T1000 (cell line): ENCODE data around the gene RASL12.
"Not testable (repeated sequence)": the region's sequence is repeated elsewhere in the genome, so short reads cannot be mapped to it uniquely, and the experiment has no call there.

Source experiments
- DNase-seq: peaks from one replicate; lab custom pipeline; 2025; ENCODE audit warnings: mixed read lengths; lab: John Stamatoyannopoulos, UW

Gene RASL12, protein sequence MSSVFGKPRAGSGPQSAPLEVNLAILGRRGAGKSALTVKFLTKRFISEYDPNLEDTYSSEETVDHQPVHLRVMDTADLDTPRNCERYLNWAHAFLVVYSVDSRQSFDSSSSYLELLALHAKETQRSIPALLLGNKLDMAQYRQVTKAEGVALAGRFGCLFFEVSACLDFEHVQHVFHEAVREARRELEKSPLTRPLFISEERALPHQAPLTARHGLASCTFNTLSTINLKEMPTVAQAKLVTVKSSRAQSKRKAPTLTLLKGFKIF

DNA sequence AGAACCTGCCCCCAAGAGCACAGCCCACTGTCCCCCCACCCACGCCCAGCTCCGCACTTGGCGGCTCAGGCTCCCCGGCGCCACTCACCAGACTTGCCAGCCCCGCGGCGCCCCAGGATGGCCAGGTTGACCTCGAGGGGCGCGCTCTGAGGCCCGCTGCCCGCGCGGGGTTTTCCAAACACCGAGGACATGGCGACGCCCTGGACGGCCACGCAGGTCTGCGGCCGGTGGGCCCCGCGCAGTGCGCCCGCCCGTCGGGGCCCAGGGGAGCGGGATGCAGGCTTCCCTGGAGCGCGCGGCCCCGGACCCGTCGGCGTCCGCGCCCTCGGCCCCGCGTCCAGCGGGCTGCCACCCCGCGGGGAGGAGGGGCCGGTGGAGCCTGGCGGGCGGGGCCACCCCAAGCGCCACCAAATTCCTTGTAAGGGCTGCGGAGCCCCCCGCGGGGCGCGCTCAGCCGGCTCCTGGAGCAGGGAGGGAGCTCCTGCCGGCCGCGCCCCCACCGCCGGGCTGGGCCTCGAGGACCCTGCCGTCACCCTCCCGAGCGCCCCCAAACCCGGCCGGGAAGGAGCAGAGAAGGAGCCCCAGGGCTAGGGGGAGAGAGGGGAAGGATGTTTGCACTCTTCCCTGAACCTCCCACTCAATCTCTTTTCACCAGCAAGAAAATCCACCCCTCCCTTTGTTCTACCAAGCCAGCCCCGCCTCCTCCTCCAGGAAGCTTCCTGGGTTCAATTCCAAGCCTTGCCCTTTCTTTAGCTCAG, at the start of gene RASL12:
Gene RASL12 (minus strand): TSS at position 347 of the 758 bp plus-strand sequence. CDS start 156 bp downstream, at position 191.
- no peak for DNase-seq

DNA sequence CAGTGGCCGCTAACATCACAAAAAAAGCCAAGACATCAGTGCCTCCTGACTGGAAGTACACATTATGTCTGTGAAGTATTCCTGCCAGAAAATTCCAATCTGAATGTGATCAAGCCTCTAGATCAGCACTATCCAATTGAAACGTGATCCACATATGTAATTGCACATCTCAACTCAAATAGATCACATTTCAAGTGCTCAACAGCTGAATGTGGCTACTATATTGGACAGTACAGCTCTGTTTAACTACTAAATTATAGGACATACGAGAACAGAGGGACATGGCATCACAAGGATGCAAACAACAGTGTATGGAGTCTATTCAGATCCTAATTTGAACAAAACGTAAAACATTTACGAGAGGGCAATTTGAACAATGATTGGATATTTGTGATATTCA, 47.8 kb upstream of the RASL12 start:
- DNase-seq = no peak

DNA sequence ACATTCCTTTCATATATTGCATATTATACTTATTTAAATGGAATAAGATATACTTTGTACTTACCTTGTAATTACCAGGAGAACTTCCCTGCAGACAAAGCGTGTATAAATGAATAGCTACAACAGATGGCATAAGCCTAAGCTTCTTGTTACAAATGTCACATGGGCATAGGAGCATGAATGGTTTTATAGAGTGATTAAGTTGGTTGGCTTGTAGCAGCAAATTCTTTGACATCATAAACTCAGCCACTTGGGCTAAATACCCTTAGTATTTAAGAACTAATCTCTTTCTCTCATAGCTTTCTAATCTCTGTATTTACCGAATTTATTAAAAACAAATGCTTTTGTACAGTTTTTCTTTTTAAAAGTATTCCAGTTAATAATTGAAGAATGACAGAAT, 47.3 kb upstream of the RASL12 start, which contains the start of gene UBAP1L:
Gene UBAP1L (minus strand): TSS at position 115 of the 400 bp plus-strand sequence. CDS start 8,985 bp downstream, outside the sequence.
- DNase-seq = no peak

DNA sequence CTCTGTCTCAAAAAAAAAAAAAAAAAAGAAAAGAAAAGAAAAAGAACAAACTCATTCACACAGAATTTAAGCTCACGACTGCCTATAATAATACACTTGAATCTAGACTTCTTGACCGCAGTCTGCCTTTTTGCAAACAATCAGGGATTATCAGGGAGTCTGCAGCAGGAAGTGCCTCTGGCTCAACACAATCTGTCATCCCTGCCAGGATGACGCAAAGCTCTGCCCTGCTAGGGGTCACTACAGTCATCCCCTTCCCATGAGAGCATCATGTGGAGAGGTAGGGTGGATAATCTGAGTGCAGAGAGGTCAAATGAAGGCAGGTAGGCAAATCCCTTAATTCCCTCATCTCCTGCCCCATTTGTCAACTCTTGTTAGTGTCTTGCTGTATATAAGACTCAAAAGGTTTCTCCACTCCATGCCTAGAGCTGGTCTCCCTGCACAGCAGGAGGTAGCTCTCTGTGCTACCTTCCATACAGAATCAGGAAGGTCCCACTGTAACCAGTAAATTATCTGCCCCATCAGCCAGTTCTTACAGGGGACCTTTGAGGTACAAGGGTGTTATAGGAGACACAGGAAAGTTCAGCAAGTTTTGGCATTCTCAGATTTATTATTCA, 43.0 kb upstream of the RASL12 start:
- DNase-seq = no peak

DNA sequence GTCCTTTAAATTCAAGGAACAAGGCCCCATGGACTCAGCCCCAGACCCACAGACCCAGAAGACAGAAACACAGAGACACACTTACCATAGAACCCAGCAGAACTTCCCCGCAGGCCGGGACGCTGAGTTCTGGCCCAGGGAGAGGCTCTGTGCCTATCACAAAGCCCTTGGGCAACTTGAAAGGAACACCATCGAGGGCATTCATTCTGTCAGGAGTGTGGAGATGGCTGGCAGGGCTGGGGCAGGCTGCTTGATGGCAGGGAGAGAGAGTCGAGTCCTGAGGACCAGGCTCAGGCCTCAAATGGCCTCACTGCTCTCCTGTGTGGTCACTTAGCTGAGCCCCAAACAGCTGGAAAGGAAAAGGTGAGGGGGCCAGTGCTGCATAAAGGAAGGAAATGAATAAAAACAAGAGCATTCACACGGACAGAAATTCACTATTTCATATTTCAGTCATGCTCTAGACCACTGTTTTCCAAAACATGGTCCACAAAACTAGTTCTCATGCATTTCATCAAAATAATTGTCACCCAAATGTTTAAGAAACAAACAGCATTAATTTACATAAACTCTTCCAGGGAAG, 38.3 kb upstream of the RASL12 start:
- DNase-seq = no peak

DNA sequence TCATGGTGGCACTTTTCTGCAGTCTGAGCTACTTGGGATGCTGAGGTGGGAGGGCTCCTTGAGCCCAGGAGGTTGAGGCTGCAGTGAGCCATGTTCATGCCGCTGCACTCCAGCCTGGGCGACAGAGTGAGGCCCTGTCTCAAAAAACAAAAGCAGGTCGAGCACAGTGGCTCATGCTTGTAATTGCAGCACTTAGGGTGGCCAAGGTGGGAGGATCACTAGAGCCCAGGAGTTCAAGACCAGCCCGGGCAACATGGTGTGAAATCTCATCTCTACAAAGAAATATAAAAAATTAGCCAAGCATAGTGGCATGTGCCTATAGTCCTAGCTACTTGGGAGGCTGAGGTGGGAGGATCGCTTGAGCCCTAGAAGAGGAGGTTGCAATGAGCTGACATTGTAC, 37.2 kb upstream of the RASL12 start:
- no peak for DNase-seq

DNA sequence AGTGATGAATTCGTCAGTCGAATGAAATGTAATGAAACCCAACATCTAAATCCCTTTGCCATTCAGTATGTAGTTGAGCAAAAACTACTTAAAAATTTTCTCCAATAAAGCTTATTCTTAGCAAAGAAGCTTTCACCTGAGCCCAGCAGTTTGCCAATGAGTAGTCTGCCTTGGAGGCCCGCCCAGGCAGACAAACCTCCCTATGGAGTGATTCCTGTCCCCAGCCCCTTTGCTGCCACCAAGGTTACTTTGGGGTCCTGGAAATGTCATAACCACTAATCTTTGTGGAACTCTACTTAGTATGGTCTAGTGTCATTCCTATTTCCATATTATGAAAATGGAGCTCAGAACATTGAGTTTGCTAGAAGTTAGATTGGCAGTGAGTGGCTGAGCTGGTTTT, 35.1 kb upstream of the RASL12 start:
- no peak for DNase-seq

DNA sequence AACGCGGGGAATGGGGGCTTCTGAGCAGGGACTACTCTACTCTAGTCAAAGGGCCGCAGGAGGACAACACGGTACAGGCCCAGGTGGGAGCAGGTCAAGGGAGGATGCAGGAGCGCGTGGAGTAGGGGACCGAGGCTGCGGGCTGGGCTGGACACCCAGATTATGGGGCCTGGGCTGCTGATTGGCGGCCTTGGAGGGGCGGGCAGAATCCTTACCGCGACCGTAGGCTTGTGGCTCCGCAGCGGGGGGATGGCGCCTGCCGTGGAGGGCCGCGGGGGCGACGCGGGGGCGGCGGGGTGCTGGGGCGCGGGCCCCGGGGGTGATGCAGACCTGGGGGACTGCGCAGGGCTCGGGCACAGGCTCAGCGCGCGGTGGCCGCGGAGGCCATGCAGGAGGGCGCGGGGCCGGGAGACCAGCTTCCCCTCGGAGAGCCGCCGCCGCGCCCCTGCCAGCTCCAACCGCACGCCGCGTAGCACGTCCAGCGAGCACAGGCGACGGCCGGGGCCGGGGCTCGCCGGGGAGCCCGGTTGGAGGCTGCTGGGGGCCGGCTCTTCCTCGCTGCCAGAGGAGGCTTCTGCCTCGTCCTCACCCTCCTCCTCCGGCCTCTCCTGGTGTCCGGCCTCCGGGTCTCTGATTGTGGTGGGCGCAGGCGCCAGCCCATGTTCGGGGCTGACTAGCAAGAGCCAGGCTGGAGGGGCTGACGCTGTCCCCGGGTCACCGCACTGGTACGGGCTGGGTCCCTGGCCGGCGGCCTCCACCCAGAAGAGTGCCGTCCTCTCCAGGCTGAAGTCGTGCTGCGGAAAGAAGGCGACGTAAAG, 34.3 kb upstream of the RASL12 start:
- DNase-seq = no peak

DNA sequence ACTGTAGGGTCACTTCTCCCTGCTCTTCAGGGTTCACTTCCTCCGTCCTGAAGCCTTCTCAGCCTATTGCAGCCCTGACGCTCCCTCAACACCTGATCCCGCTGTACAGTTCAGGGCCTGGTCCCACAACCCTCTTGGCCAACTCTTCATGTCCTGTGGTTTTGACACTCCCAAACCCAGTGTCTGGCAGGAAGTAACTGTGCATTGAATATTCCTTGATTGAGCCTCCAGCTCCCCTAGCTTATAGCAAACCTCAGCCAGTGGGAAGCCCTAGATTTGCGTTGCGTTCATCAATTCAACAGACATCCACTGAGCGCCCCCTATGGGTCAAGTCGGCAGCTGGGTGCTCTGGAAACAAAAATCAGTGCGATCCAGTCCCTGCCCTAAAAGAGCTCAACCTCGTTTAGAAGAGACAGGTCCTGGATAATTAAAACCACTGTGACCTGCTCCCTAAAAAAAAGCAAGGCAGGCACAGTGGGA, 33.7 kb upstream of the RASL12 start:
- DNase-seq = no peak

DNA sequence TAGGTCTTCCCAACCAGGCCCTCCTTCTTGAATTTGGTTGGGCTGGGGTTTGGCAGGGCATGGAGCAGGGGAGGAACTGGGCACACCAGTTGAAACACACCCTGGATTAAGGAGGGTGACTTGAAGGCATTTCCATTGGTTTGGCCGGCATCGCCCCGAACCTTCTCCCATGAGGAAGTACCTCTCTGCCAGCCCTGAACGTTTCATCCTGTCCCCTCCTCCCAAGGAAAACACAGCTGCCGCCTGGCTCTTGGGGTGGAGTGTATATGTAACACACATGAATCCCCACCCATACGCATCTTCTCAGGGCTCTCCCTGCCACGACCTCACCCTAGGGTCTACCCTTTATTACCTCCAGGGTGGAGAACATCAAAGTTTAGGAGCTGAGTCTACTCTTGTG, 32.7 kb upstream of the RASL12 start:
- DNase-seq = no peak

DNA sequence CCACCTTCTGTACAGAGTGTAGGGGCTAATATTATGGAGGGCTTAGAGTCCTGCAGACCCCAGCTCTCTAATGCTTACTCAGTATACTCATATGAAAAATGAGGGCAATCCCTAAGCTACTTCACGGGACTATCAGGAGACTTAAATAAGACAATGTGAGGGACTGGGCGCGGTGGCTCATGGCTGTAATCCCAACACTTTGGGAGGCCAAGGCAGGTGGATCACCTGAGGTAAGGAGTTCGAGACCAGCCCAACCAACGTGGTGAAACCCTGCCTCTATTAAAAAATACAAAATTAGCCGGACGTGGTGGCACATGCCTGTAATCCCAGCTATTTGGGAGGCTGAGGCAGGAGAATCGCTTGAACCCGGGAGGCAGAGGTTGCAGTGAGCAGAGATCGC, 32.0 kb upstream of the RASL12 start:
- DNase-seq = not testable (repeated sequence)

DNA sequence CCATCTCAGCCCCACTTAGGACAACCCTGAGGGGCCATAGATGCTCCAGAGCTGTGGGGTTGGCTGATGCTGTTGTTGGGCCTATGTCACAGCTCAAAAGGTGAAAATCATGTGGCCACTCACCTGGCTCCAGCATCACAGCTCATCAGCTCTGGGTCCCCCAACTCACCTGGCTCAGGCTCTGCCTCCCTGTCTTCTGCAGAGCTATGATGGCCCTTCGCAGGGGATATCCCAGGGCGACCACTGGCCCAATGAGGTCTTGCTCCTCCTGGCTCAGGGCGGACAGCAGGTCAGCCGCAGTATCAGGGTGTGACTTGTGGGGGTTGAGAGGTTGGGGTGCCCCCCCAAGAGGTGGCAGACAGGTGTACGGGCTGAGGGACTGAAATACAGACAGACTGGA, 31.5 kb upstream of the RASL12 start:
- no peak for DNase-seq

DNA sequence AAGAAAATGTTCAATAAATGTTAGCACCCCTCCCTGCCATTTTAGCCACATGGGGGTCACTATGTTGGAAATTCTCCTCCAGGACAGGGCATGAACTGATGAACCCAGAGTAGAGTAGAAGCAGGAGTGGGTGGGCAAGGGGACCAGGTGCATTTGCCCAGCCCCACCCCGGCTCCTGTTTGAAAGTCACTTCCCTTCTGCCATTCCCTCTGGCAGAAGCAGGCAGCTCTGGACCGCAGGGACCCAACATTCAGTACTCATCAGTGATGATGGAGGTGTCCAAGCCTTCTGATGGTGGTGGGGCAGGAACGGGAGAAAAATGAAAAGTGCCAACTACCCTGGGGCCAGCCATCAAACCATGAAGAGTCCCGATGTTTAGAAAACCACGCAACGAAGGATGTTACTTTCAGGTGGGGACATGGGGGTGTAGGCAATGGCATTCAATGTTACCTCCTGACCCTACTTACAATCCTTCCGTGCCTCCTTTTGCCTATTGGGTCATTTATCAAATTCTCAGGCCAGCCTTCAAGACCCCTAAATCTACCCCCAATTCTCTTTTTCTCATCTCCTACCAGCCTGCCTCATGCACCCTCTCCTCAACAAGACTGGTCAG, 30.0 kb upstream of the RASL12 start:
- DNase-seq = no peak

DNA sequence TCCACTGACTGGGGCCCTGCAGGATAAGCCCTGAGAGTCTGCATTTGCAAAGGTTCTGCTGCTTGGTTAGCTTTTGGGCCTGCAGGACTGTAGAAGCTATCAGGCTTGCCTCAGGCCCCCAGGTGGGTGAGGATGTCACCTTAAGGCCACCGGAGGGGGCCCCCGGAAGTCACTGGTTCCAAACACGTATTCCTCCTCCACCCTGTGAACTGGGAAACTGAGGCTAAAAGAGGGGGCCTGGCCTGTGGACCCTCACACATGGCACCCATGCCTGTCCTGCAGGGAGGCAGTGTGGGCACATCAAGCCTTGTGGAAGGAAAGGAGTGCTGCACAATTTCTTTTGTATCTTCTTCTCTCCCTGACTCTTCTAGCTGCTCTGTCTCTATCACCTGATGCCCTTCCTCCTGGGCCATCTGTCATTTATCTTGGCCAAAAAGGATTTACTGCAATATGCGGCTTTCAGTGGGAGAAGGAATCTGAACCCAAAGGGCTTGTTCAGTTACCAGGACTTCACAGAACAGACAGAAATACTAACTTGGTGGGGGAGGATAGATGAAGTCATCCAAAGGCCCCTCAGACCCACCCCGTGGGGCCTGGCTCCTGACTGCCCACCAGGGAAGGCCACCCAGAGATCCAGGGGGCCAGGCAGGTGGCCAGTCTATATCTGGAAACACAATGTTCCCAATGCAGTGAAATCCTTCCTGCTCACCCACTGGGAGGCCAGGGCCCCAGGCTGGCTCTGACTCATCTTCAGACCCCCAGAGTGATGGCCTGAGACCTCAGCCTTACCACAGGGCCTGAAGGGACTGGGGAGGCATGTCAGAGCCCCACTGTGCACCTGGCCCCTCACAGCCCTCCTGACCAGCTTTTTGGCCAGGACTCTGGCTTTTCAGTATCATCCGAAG, 28.9 kb upstream of the RASL12 start:
- DNase-seq = no peak

DNA sequence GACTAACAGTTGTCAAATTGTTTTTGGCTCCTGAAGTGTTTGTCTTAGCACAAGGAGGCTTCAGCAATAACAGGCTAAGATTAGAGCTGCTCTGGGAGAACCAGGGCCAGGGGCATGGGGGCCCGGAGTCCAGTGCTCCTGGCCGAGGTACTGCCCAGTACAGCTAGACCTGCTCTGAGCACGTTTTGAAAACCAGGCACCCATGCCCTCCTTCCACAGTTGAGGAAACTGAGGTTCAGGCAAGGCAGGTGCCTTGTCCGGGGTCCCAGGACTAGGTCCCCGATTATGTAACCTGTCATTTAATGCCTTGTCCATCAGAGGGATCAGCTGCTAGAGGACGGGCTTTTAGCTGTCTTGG, 27.9 kb upstream of the RASL12 start:
- DNase-seq = no peak

DNA sequence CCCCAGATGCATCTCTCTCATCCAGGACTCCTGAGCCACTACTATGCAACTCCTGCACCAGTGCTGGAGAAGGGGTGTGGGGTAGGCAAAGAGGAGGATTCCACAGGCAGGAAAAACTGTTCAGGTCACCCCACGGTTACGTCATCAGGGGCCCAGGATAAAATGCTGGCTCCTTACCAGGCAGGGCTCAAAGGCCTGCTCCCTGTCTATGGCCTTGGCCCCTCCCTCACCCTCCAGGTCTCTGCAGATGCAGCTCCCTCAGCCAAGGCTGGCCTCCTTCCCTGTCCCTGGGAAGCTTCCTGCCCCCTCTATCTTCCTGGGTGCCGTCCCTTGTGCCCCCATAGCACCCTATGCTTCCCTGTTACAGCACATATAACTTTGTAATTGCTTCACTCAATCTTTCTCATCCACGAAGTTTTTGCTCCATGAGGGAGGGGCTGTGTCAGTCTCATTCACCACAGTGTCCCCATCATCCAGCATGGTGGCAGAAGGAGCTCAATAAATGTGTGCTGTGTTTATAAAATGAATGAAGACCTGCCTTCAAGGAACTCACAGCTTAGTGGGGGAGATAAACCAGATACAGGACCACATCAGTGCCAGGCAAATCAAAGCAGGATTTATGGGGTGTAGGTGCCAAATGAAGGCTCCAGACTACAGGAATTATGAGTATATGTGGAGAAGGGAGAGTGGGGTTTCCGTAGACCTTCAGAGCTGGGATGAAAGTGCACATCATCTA, 27.4 kb upstream of the RASL12 start:
- DNase-seq = no peak

DNA sequence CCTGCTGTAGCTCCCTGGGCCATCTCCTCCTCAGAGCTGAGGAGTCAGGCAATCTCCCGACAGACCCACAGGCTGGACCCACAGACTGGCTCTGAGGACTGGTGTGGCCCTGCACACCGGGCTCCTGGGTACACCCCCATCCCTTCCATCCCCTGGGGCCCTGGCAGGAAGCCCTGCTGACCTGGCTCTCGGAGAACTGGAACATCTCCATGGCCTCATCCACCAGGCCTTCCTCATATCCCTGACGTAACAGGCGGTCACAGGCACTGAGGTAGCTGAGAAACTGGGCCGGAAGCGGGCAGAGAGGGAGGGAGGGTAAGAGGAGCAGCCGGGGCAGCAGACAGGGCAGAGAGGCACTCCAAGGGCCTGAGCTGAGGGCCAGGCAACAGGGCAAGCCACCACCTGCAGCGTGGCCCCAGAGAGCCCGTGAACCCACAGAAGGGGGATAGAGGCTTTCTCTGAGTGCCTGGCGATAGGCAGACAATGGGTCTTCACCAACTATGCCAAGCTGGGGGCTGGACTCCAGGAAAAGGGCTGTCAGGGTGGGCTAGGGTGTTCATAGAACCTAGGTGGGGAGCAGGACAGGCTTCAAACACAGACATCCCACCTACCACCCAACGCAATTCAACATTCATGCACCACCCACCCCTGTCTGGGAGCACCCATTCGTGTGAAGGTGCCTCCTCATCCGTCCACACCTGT, 26.7 kb upstream of the RASL12 start:
- no peak for DNase-seq

DNA sequence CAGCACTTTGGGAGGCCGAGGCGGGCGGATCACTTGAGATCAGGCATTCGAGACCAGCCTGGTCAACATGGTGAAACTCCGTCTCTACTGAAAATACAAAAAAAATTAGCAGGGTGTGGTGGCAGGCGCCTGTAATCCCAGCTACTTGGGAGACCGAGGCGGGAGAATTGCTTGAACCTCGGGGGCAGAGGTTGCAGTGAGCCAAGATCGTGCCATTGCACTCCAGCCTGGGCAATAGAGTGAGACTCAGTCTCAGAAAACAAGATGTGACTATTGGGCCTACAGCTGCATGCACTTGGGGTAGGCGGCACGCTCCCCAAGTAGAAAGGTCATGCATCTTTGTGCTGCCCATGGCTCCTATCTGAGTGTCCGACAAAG, 26.0 kb upstream of the RASL12 start:
- not testable (repeated sequence) for DNase-seq
